ENCODE results near the gene LCMT2.

DNA sequence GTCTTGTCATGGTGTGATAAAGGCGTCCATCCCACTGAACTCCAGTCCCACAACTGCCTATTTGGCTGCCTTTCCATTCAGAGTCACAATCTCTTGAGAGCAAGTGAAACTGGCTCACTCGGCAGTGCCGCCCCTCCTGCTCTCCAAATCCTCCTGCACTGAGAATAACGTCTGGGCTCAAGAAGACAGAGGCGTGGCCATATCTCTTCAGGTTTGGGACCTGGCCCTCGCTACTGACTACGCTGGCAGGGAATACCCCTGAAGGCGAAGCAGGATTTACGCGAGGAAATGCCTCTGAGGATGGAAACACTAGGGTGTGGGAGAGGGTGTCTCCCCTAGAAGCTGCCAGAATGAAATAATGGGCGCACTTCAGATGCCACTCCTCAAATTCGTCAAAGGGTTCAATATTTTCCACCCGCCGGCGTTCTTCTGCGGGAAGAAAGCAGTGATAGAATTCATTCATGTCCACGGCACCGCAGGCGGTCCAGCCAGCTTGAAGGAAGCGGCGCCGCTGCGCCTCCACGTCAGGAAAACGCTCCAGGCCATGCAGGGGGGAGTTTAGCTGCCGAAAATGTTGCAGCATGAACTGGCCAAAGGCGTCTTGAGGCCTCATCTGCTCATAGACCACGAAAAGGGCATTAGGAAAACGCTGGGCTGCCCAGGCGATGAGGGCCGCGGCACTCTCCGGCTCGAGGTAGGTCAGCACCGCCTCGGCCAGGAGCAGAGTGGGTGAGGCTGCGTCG is 985 bp downstream of the LCMT2 start:
- TF ChIP-seq, protein P1, sequence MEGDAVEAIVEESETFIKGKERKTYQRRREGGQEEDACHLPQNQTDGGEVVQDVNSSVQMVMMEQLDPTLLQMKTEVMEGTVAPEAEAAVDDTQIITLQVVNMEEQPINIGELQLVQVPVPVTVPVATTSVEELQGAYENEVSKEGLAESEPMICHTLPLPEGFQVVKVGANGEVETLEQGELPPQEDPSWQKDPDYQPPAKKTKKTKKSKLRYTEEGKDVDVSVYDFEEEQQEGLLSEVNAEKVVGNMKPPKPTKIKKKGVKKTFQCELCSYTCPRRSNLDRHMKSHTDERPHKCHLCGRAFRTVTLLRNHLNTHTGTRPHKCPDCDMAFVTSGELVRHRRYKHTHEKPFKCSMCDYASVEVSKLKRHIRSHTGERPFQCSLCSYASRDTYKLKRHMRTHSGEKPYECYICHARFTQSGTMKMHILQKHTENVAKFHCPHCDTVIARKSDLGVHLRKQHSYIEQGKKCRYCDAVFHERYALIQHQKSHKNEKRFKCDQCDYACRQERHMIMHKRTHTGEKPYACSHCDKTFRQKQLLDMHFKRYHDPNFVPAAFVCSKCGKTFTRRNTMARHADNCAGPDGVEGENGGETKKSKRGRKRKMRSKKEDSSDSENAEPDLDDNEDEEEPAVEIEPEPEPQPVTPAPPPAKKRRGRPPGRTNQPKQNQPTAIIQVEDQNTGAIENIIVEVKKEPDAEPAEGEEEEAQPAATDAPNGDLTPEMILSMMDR (IDR thresholded peaks at IDR 0.05; ENCODE audit: insufficient read depth, low read depth, low read length) = no peak
- TF ChIP-seq EZH2 (IDR thresholded peaks at IDR 0.05; ENCODE audit: insufficient read depth, low read length) = no peak

Measured in astrocyte (in vitro differentiated cells and primary cell).